Suprapubic skin (tissue), 4 donors: Measurements from ENCODE around the gene CHTOP. TPM values are rescaled to one million over a fixed set of nuclear protein-coding genes. Genes with fewer than 3 reads are reported as not detected.

Experiments
- DNase-seq, 2 donors: peaks; one replicate each; pipeline ENCODE4 v3.0.0-alpha.2; 2019; ENCODE audit warnings: low spot score in 2 of 2
- H3K27ac ChIP-seq: fragments of 200-600 bp; sonication (generic); one replicate; pipeline ENCODE4 v1.5.1; 2019
- H3K27me3 ChIP-seq: fragments of 200-600 bp; sonication (generic); one replicate; pipeline ENCODE4 v1.5.1; 2019
- H3K36me3 ChIP-seq: fragments of 200-600 bp; sonication (generic); one replicate; pipeline ENCODE4 v1.5.1; 2019
- H3K4me1 ChIP-seq: fragments of 200-600 bp; sonication (generic); one replicate; pipeline ENCODE4 v1.5.1; 2019
- H3K4me3 ChIP-seq: fragments of 200-600 bp; sonication (generic); one replicate; pipeline ENCODE4 v1.5.1; 2019; ENCODE audit warnings: mild to moderate bottlenecking
- H3K9me3 ChIP-seq: fragments of 200-600 bp; sonication (generic); one replicate; pipeline ENCODE4 v1.5.1; 2019
- CTCF ChIP-seq, 2 donors: fragments of 200-600 bp in 1 of 2; fragments of 450-650 bp in 1 of 2; sonication (generic) in 1 of 2; IDR thresholded peaks; one replicate each; pipeline ENCODE4 v1.5.1; 2016 to 2019; ENCODE audit warnings: antibody characterized with exemption in 2 of 2, mild to moderate bottlenecking in 1 of 2, moderate library complexity in 1 of 2
- EP300 ChIP-seq: sonication (generic); formaldehyde crosslinking; IDR thresholded peaks from one replicate; pipeline ENCODE4 v1.6.1; 2017; ENCODE audit warnings: antibody characterized with exemption
- POLR2A ChIP-seq, 2 donors: fragments of 450-650 bp; IDR thresholded peaks; one replicate each; pipeline ENCODE4 v1.6.1; 2017; ENCODE audit warnings: antibody characterized with exemption in 2 of 2, mild to moderate bottlenecking in 2 of 2, moderate library complexity in 2 of 2
- POLR2AphosphoS5 ChIP-seq, 3 donors: sonication (generic); formaldehyde crosslinking; IDR thresholded peaks; one replicate each; pipeline ENCODE4 v1.6.1; 2017; ENCODE audit warnings: antibody characterized with exemption in 3 of 3
- WGBS: methylation state at CpG from one replicate; pipeline ENCODE4 v1.1.5; 2018; 5-methylcytosine and 5-hydroxymethylcytosine counted together
- total RNA-seq, 4 donors: library from RNA; depleted of rRNA; stranded (reverse); fragments of >200 nt; gene quantifications; one replicate each; pipeline ENCODE4 v1.1.0, GENCODE V29; 2016

Gene CHTOP
- total RNA-seq, 4 donors from 2014 or later = 56.8 to 78.1 (median 58.2) TPM

DNA sequence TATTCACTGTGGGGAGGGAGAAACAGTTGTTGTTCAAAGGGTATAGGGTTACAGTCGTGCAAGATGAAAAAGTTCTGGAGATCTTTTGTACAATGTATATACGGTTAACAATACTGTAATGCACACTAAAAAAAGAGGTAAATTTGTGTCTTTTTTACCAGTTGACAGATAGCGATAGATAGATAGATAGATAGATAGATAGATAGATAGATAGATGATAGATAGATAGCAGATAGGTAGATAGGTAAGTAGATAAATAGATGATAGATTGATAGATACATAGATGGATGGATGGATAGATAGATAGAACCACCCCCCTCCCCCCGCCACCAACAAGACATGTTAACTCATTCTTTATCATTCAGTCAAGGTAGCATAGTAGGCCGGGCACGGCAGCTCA lies 31.1 kb upstream of the CHTOP start:
- Histone ChIP-seq H3K4me1 (peaks cover 13% of the 10 kb centered on the region), H3K9me3 (no peaks in the 10 kb centered on the region), H3K27ac (no peak overlapping the region), H3K27me3 (no peaks in the 10 kb centered on the region), H3K4me3 (no peak overlapping the region), H3K36me3 (peaks cover 19% of the 10 kb centered on the region)
- WGBS = 87% methylated on average over 6 of the region's 6 CpGs
- no peak for DNase-seq
- TF ChIP-seq POLR2AphosphoS5 (IDR thresholded peaks at IDR 0.05) = no peak
- no peak for TF ChIP-seq EP300
- TF ChIP-seq POLR2A (IDR thresholded peaks at IDR 0.05) = no peak
- TF ChIP-seq CTCF (IDR thresholded peaks at IDR 0.05) = no peak

DNA sequence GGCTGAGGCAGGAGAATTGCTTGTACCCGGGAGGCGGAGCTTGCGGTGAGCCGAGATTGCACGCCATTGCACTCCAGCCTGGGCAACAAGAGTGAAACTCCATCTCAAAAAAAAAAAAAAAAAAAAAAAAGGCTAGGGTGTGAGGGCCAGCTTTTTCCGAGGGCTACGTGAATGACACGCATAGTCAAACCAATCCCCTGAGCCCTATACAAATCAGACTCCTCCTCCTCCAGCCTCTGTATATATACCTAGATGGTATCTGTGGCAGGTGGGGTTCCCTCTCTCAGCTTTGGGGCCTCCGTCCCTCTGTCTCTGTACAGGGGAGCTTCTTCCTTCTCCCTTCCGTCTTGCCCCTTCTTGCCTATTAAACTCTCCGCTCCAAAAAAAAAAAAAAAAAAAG lies 27.7 kb upstream of the CHTOP start:
- 93% methylated on average over 11 of the region's 11 CpGs for WGBS
- Histone ChIP-seq H3K27me3 (no peaks in the 10 kb centered on the region), H3K4me3 (no peak overlapping the region), H3K9me3 (no peaks in the 10 kb centered on the region), H3K36me3 (peaks cover 19% of the 10 kb centered on the region), H3K4me1 (peaks cover 47% of the 10 kb centered on the region), H3K27ac (no peak overlapping the region)
- DNase-seq = peak in 1 of 2 donors; percentile 16
- no peak for TF ChIP-seq EP300
- no peak for TF ChIP-seq CTCF (IDR thresholded peaks at IDR 0.05)
- no peak for TF ChIP-seq POLR2AphosphoS5 (IDR thresholded peaks at IDR 0.05)
- TF ChIP-seq POLR2A (IDR thresholded peaks at IDR 0.05) = no peak

DNA sequence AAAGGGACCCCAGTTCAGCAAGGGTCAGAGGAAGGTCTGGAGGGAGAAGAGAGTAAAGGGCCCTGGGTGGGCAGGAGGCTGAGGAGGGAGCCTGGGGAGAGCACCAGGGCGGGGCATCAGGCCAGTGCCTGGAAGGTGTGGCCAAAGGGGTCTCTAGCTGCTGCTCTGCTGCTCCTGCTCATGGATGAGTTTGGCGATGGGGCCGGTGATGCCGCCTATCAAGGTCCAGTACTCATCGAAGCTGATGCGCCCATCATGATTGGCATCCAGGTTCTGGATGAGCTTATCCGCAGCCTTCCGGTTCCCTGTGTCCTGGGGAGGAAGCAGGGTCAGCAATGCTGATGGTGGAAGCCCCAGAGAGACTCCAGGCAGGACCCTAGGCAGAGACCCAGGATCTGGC lies 26.5 kb upstream of the CHTOP start:
- peak overlapping the region; percentile 70 for H3K4me3 ChIP-seq
- TF ChIP-seq POLR2A (IDR thresholded peaks at IDR 0.05) (no peak), CTCF (IDR thresholded peaks at IDR 0.05) (no peak), POLR2AphosphoS5 (IDR thresholded peaks at IDR 0.05) (no peak), EP300 (no peak)
- H3K9me3 ChIP-seq = no peaks in the 10 kb centered on the region
- H3K36me3 ChIP-seq = peaks cover 19% of the 10 kb centered on the region
- WGBS = 82% methylated on average over 8 of the region's 8 CpGs
- no peaks in the 10 kb centered on the region for H3K27me3 ChIP-seq
- H3K4me1 ChIP-seq = peaks cover 51% of the 10 kb centered on the region
- peak overlapping the region; percentile 94 for H3K27ac ChIP-seq
- DNase-seq = no peak

DNA sequence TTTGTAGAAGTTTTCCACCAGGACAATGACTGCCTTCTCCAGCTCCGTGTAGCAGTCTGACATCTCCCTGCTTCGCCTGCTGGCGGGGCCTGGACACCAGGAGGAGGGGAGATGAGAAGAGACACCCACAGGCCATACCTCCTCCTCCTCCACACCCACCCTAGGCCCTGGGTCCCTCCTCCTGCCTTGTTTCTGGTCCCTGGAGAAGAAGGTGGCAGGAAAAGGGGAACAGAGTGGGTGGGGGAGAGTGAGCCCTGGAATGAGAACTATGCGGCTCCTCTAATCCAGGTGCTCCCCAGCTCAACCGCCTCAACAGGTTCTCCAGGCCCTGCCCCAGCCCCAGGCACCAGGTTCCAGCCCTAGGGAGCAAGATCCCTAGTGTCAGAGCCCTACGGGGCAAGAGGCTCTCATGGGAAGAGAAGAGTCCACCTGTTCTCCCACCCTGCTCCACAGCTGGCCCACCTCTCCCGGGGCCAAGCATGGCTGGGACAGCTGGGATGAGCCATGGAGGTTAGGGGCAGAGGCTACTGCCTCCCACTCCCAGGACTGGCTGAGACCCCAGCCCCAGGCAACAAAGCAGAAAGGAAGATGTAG lies 25.7 kb upstream of the CHTOP start:
- peaks cover 55% of the 10 kb centered on the region for H3K4me1 ChIP-seq
- peak overlapping the region; percentile 94 for H3K27ac ChIP-seq
- 68% methylated on average over 5 of the region's 7 CpGs for WGBS
- TF ChIP-seq POLR2A (IDR thresholded peaks at IDR 0.05) = no peak
- no peak for TF ChIP-seq POLR2AphosphoS5 (IDR thresholded peaks at IDR 0.05)
- TF ChIP-seq CTCF (IDR thresholded peaks at IDR 0.05) = no peak
- TF ChIP-seq EP300 = no peak
- DNase-seq = peak in 1 of 2 donors; percentile 73
- peak overlapping the region; percentile 70 for H3K4me3 ChIP-seq
- H3K9me3 ChIP-seq = no peaks in the 10 kb centered on the region
- no peaks in the 10 kb centered on the region for H3K27me3 ChIP-seq
- peaks cover 19% of the 10 kb centered on the region for H3K36me3 ChIP-seq

DNA sequence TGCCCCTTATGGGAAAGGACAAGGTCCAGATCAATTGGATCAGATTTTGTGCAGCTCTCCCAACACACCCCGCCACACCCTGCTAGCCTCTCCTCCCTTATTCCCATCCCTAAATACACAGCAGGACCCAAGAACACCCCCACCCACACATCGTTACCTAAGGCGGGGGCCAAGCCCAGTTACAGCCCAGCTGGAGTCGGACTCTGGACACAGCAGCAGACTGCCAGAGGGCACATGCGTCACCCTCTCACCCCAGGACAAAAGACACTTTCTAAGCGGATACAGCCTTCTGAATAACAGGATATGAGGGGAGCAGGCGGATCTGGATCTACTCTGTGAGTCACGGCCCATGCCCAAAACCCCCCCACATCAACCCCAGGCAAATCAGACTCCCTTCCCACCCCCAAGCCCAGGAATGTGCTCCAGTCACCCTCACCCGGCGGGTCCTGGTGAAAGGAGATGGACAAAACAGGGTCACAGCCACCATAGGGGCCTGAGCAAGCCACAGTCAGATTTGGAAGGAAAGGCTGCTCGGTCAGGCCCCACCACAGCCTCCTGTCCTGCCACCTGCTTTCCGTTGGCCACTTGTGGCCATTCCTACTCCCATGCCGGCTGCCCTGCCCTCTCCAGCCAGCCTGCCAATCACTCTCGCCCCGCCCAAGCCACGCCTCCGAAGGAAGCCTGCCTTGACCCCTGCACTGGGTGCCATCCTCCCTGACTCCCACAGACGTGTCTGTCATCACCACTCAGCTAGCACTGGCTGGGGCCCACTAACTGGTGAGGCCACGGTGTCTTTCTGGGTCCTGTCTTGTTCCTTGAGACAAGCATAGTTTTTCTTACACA lies 24.9 kb upstream of the CHTOP start:
- Histone ChIP-seq H3K27me3 (no peaks in the 10 kb centered on the region), H3K4me1 (peaks cover 63% of the 10 kb centered on the region), H3K4me3 (peak overlapping the region; percentile 70), H3K36me3 (peaks cover 19% of the 10 kb centered on the region), H3K27ac (peak overlapping the region; percentile 94), H3K9me3 (no peaks in the 10 kb centered on the region)
- peak in 1 of 2 donors; percentile 85 for DNase-seq
- TF ChIP-seq POLR2A (IDR thresholded peaks at IDR 0.05) (no peak), EP300 (no peak), POLR2AphosphoS5 (IDR thresholded peaks at IDR 0.05) (no peak), CTCF (IDR thresholded peaks at IDR 0.05) (no peak)
- 35% methylated on average over 11 of the region's 19 CpGs for WGBS
